Measurements from ENCODE around the gene SPRYD7. TPM values are rescaled to one million over a fixed set of nuclear protein-coding genes. Genes with fewer than 3 reads are reported as not detected.
"Not testable (repeated sequence)": the region's sequence is repeated elsewhere in the genome, so short reads cannot be mapped to it uniquely, and the experiment has no call there.

The SPRYD7 gene
- total RNA-seq, 1 experiment from 2014 or later: 15.8 TPM

GRCh38 chr13:49933511-49933910 lies 2.6 kb downstream of the SPRYD7 start:
- no peak for DNase-seq (ENCODE audit: low read depth)

GRCh38 chr13:49932868-49933267 lies 3.3 kb downstream of the SPRYD7 start:
- DNase-seq (ENCODE audit: low read depth): no peak

GRCh38 chr13:49932066-49932465 lies 4.1 kb downstream of the SPRYD7 start:
- DNase-seq (ENCODE audit: low read depth): no peak

DNA sequence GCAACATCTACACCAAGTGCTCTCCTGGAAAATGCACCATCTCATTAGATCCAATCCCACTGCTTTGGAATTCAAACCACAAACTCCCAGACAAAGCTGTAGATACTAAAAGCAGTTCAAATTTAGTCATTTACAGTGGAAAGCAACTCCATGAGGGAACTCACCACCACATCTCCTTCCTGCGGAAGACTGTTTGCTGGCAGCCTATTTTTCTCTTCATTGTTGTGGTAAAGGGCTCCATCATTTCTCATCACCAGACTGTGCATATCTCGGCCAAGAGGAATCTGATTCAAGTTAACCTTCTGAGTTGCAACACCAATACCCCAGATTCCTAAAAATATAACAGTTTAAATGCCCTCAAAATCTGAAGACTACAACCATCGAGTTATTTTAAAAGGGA lies 8.4 kb downstream of the SPRYD7 start:
- no peak for DNase-seq (ENCODE audit: low read depth)

GRCh38 chr13:49925881-49926418 lies 10.2 kb downstream of the SPRYD7 start:
- no peak for DNase-seq (ENCODE audit: low read depth)

DNA sequence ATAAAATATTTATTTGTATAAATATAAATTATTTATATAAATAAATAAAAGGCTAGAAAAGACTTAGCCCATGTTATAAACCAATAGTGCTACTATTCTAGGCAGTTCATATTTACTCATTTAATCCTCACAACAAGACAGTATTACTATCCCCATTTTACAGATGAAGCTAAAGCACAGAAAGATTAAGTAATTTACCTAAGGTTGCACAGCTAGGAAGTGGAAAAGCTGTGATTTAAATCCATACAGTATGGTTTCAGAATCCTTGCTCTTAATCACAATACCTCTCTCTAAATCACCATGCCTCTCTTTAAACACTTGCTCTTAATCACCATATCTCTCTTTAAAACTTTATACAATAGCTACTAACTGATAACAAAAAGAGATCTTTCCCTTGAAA lies 13.8 kb downstream of the SPRYD7 start:
- no peak for DNase-seq (ENCODE audit: low read depth)

- not testable (repeated sequence) for DNase-seq (ENCODE audit: low read depth)
Observed at GRCh38 chr13:49920969-49921368, 15.2 kb downstream of the SPRYD7 start.

DNA sequence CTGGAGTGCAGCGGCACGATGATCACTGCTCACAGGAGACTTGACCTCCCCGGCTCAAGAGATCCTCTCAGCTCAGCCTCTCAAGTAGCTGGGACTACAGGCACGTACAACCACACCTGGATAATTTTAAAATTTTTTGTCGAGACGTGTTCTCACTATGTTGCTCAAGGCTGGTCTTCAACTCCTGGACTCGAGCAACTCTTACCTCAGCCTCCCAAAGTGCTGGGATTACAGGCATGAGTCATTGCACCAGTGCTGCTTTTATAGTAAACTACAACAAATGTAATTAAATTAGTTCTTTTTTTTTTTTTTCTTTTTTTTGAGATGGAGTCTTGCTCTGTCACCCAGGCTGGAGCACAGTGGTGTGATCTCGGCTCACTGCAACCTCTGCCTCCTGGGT lies 18.0 kb downstream of the SPRYD7 start:
- DNase-seq (ENCODE audit: low read depth): not testable (repeated sequence)

DNA sequence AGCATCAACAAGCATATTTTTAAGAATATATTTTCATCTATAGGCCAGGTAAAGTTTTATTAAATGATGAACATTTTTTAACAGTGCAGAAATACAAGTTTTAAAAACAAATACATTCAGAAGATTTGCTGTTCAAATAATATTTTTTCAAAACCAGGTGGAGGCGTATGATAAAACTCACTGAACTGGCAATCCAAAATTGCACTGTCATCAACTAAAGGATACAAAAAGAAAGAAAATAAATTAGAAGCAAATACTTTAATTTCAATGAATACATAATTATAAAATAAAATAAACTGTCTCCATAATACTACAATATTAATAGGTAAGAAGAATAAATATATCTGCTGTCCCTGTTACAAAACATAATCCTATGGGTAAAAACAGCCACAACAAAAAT lies 21.2 kb downstream of the SPRYD7 start:
- DNase-seq (ENCODE audit: low read depth): no peak

- no peak for DNase-seq (ENCODE audit: low read depth)
Observed at GRCh38 chr13:49908637-49909036, 27.5 kb downstream of the SPRYD7 start.

DNA sequence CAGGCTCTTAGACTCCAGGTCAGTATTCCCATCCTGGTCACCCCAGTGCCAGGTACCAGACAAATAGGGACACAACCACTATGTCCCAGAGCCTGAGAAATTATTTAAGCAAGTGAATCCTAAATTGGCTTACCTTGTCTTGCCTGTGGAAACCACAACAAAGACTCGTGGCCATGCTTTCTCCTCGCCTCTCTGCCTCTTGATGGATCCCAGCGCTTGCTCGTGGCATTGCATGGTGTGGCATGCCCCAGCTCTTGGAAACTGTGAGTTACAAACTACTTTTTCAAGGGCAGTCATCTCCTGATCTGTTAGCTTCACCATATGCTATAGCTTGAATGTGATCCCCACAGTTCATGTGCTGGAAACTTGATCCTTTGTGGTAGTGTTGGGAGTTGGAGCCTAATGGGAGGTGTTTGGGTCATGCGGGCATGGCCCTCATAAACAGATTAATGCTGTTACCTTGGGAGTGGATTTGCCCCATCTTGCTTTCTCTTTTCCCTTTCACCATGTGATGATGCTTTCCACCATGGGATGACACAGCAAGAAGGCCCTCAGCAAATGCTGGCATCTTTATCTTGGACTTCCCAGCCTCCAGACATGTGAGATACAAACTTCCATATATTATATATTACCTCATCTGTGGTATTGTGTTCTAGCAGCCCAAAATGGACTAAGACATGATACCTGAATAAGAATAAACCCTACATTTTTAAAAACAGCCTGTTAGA lies 31.2 kb downstream of the SPRYD7 start:
- DNase-seq (ENCODE audit: low read depth): no peak

- DNase-seq (ENCODE audit: low read depth): no peak
Observed at GRCh38 chr13:49898792-49899191, 37.3 kb downstream of the SPRYD7 start.

DNA sequence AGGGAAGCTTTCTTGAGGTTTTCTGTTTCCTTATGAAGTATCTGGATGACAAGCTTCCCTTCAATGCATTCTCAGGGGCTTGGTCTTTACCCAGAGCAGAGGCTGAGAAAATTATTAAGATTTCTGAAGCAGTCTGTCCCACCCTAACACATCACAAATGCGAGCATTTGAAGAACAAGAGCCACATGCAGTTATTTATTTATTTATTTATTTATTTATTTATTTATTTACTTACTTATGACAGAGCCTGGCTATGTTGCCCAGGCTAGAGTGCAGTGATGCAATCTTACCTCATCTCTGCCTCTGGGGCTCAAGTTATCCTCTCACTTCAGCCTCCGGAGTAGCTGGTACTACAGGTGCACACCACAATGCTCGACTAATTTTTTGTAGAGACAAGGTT lies 38.4 kb downstream of the SPRYD7 start:
- no peak for DNase-seq (ENCODE audit: low read depth)

DNA sequence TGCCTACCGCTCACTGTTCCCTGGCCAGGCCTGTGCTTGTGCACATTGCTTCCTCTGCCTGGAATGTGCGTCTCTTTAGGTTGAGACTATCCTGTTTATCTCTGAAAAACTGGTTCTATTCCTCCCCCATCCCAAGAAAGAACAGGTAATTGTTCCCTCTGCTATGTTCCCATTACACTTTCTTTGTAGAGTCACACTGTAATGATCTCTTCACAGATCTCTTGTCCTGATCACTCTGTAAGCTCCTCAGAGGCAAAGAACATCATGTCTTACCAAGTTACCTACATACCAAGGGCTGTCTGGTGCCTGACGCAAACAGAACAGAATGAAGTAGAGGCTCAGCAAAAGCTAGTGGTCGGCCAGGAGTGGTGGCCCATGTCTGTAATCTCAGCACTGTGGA lies 40.3 kb downstream of the SPRYD7 start:
- DNase-seq (ENCODE audit: low read depth): no peak

- no peak for DNase-seq (ENCODE audit: low read depth)
Observed at GRCh38 chr13:49893591-49893990, 42.5 kb downstream of the SPRYD7 start.

- DNase-seq (ENCODE audit: low read depth): no peak
Observed at GRCh38 chr13:49890376-49890775, 45.8 kb downstream of the SPRYD7 start.

DNA sequence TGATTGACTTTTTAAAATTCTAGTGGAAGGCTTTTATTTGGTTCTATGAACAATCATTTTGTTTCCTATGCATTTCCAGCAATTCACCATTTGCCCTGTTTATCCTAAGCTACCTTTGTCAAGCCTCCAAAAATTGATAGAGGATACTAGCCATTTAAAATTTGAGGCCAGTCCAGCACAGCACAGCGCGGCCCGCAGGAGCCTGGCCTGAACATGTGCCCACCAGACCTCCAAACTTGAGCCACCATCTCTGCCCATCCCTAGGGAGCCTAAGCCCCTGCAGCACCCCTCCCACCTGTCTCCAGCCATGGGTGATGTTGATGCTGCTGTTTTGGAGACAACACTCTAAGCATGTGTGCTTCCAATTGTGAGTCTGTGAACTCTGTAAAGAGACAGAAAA lies 57.5 kb downstream of the SPRYD7 start:
- no peak for DNase-seq (ENCODE audit: low read depth)

DNA sequence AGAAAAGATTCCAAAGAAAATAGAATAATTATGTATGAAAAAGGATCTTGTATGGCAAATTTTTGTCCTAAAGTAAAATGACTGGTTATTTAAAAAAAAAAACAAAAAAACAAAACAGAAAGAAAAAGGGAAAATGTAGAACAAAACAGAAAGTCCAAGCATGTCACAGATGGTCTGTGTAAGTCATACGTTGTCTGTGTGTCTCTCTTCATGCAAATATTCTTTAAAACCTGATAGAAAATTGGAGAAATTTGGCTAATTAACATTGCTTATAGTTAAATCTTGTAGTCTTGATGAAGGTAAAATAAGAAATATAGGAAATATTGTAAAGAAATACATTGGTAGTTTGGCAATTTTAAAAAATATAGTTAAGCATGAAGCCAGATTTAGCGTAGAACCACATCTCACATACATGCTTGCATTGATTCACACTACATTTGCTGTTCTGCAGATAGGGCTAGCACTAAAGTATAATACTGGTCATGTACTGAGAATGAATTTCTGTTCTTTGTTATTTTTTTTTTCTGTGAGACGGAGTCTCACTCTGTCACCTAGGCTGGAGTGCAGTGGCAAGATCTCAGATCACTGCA lies 58.4 kb downstream of the SPRYD7 start:
- DNase-seq (ENCODE audit: low read depth): no peak

DNA sequence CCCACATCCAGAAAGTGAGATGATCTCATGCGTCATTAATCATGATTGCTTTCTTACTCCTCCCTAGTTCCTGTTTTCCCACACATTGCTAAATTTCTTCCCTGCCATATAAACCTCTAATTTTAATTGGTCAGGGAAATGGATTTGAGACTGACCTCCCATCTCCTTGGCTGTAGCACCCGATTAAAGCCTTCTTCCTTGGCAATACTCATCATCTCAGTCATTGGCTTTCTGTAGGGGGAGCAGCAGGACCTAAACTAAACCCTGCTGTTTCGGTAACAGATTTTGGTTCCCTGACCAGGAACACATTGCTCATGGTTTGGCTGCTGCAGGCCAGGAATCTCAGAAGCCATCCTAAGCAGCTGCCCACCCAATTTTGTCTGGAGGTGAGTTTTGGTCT lies 61.7 kb downstream of the SPRYD7 start:
- DNase-seq (ENCODE audit: low read depth): no peak

DNA sequence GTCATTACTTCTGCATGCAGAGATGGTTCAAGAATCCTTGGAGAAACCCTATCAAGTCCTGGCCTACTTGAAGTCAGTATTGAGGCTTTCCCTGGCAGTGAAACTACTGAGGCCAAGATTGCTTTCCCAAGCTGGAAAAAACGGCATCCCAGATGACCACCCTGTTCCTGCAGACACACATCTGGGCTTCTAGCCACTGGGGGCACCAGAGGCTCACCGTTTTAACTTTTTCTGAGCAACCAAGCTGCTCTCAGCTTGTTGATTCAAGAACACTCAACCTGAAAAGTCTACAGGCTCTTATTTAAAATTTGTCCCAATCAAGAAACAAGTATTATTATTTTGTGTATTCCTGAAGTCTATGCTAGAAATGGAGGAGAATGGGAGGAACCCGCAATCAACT lies 66.6 kb downstream of the SPRYD7 start:
- peak; percentile 36 for DNase-seq (ENCODE audit: low read depth)

DNA sequence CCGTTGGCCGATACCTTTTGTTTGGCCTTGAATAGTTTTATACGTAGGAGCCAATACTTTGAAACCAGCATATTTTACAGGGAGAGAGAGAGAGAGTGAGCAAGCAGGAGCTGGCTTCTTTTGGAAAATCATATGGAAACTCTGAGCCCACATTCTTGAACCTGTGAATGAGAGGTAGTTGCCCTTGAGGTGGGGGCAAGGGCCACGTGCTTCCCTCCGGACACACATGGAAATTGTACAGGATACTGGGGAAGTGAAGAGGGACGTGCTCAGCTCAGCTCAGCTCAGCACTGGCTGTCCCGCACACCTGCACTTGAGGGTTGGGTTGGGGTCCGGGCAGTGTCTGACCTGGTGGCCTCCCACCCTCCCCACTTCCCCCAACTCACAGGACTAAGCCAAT lies 68.3 kb downstream of the SPRYD7 start:
- DNase-seq (ENCODE audit: low read depth): no peak

GRCh38 chr13:49865218-49865617 lies 70.9 kb downstream of the SPRYD7 start:
- DNase-seq (ENCODE audit: low read depth): no peak

DNA sequence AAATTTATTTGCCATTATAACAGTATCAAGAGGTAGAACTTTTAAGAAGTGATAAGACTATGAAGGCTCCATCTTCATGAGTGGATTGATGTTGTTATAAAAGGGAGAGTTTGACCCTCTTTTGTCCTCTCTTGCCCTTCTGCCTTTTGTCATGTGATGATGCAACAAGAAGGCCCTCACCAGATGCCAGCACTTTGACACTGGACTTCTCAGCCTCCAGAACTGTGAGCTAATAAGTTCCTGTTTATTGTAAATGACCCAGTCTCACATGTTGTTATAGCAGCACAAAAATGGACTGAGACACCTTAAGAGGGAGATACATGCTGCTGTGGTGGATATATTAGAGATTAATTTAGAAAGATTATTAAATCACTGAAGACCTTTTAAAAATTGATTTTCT lies 71.6 kb downstream of the SPRYD7 start:
- no peak for DNase-seq (ENCODE audit: low read depth)
